Neuronal stem cell (in vitro differentiated cells): ENCODE results near the gene SUN3.

Source experiments
- DNase-seq: peaks from one replicate; pipeline ENCODE4 v3.0.0-alpha.2; 2013; ENCODE audit warnings: low spot score
- H2AFZ ChIP-seq: one replicate; pipeline ENCODE4 v1.6.1; 2013; ENCODE audit warnings: mild to moderate bottlenecking, low read length, inconsistent platforms
- H2AK5ac ChIP-seq: 2 replicates; pipeline ENCODE4 v1.6.1; 2013; ENCODE audit warnings: low read depth, mild to moderate bottlenecking, inconsistent platforms, low read length, moderate library complexity, mixed read lengths
- H2BK120ac ChIP-seq: 2 replicates; pipeline ENCODE4 v1.6.1; 2013; ENCODE audit warnings: low read depth, mild to moderate bottlenecking, inconsistent platforms, low read length, moderate library complexity, mixed read lengths
- H2BK12ac ChIP-seq: one replicate; pipeline ENCODE4 v1.6.1; 2013; ENCODE audit warnings: low read length, inconsistent platforms
- H2BK15ac ChIP-seq: 2 replicates; pipeline ENCODE4 v1.6.1; 2013; ENCODE audit warnings: mild to moderate bottlenecking, low read length, inconsistent platforms, mixed read lengths
- H2BK5ac ChIP-seq: one replicate; pipeline ENCODE4 v1.6.1; 2013; ENCODE audit warnings: inconsistent platforms, mild to moderate bottlenecking, low read length, moderate library complexity
- H3K14ac ChIP-seq: one replicate; pipeline ENCODE4 v1.6.1; 2013; ENCODE audit warnings: low read length, inconsistent platforms
- H3K18ac ChIP-seq: 2 replicates; pipeline ENCODE4 v1.6.1; 2013; ENCODE audit warnings: low read length, inconsistent platforms
- H3K23ac ChIP-seq: 2 replicates; pipeline ENCODE4 v1.6.1; 2013; ENCODE audit warnings: low read depth, mild to moderate bottlenecking, mixed read lengths, low read length, inconsistent platforms; ENCODE audit not compliant: poor library complexity
- H3K27ac ChIP-seq: replicated peaks from 3 replicates; pipeline ENCODE4 v1.5.1; 2013; ENCODE audit warnings: low read length, inconsistent platforms
- H3K27me3 ChIP-seq, 3 experiments: 2 replicates each; pipeline ENCODE4 v1.6.1; 2013; ENCODE audit warnings: low read length in 3 of 3, mild to moderate bottlenecking in 2 of 3, inconsistent platforms in 1 of 3, low read depth in 1 of 3, mixed read lengths in 1 of 3, moderate library complexity in 1 of 3; ENCODE audit not compliant: control insufficient read depth in 3 of 3, insufficient read depth in 3 of 3
- H3K36me3 ChIP-seq, 2 donors: replicated peaks in 1 of 2; 2 replicates each; pipeline ENCODE4 v1.6.1; 2013; ENCODE audit warnings: low read length in 2 of 2; ENCODE audit not compliant: control insufficient read depth in 2 of 2, insufficient read depth in 2 of 2
- H3K4ac ChIP-seq: 2 replicates; pipeline ENCODE4 v1.6.1; 2013; ENCODE audit warnings: inconsistent platforms, mild to moderate bottlenecking, low read length, moderate library complexity
- H3K4me1 ChIP-seq, 2 donors: 1 replicate in 1 of 2; 2 replicates in 1 of 2; pipeline ENCODE4 v1.6.1; 2013; ENCODE audit warnings: low read length in 2 of 2, low read depth in 1 of 2; ENCODE audit not compliant: control insufficient read depth in 2 of 2, insufficient read depth in 1 of 2
- H3K4me2 ChIP-seq: one replicate; pipeline ENCODE4 v1.6.1; 2013; ENCODE audit warnings: mild to moderate bottlenecking, low read length, inconsistent platforms; ENCODE audit not compliant: insufficient read depth, poor library complexity, severe bottlenecking
- H3K4me3 ChIP-seq, 2 donors: 2 replicates each; pipeline ENCODE4 v1.5.1; 2013; ENCODE audit warnings: low read length in 2 of 2, mild to moderate bottlenecking in 2 of 2, inconsistent platforms in 1 of 2, moderate library complexity in 1 of 2
- H3K79me1 ChIP-seq: one replicate; pipeline ENCODE4 v1.6.1; 2013; ENCODE audit warnings: low read depth, mild to moderate bottlenecking, inconsistent platforms, low read length, moderate library complexity
- H3K9ac ChIP-seq: one replicate; pipeline ENCODE4 v1.6.1; 2013; ENCODE audit warnings: mild to moderate bottlenecking, low read depth, low read length, inconsistent platforms; ENCODE audit not compliant: poor library complexity
- H3K9me3 ChIP-seq, 2 donors: replicated peaks in 1 of 2; 2 replicates each; pipeline versions ENCODE3 to v1.6.1; 2013; ENCODE audit warnings: low read length in 2 of 2, mild to moderate bottlenecking in 2 of 2, inconsistent platforms in 1 of 2, low read depth in 1 of 2, mixed read lengths in 1 of 2, moderate library complexity in 1 of 2; ENCODE audit not compliant: control insufficient read depth in 2 of 2, insufficient read depth in 1 of 2
- H4K8ac ChIP-seq: one replicate; pipeline ENCODE4 v1.6.1; 2013; ENCODE audit warnings: low read depth, mild to moderate bottlenecking, inconsistent platforms, low read length, moderate library complexity
- H4K91ac ChIP-seq: one replicate; pipeline ENCODE4 v1.6.1; 2013; ENCODE audit warnings: low read length, low read depth, mild to moderate bottlenecking, inconsistent platforms; ENCODE audit not compliant: poor library complexity
- WGBS, 2 donors: extraction: QIAGEN DNeasy Blood & Tissue Kit; methylation state at CpG; one replicate each; pipeline ENCODE4 v1.1.7; 2013; ENCODE audit warnings: missing lambda C conversion rate in 2 of 2, mixed read lengths in 1 of 2; ENCODE audit not compliant: insufficient read length in 2 of 2, insufficient replicate concordance in 1 of 2; ENCODE audit errors: extremely low coverage in 2 of 2; 5-methylcytosine and 5-hydroxymethylcytosine counted together

The SUN3 gene

DNA sequence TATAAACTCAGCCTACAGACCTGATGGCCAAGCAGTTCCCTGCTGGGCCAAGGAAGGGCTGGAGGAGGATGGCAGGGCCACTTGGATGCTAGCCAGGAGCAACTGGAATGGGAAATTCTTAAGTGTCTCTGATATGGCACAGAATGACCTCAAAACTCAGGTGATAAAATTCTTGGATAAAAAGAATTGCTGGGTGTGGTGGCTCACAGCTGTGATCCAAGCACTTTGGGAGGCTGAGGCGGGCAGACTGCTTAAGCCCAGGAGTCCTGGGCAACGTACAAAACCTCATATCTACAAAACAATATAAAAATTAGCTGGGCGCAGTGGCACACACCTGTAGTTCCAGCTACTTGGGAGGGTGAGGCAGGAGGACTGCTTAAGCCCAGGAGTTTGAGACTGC lies 66.6 kb downstream of the SUN3 start:
- H3K9me3 ChIP-seq, result peaks cover 0 to 6% of the 10 kb centered on the region in 2 donors
- H3K14ac ChIP-seq, result no peak overlapping the region
- no peak overlapping the region for H2BK12ac ChIP-seq
- no peak overlapping the region for H3K18ac ChIP-seq
- no peaks in the 10 kb centered on the region for H3K27me3 ChIP-seq
- no peak overlapping the region for H3K27ac ChIP-seq
- H2BK120ac ChIP-seq, result no peak overlapping the region
- H2AK5ac ChIP-seq, result no peak overlapping the region
- H2BK15ac ChIP-seq, result no peak overlapping the region
- peaks cover 29 to 71% of the 10 kb centered on the region in 2 donors for H3K36me3 ChIP-seq
- no peak overlapping the region for H3K9ac ChIP-seq
- H4K8ac ChIP-seq, result no peak overlapping the region
- H3K4me1 ChIP-seq, result no peaks in the 10 kb centered on the region
- no peaks in the 10 kb centered on the region for H3K79me1 ChIP-seq
- H3K4me3 ChIP-seq, result no peak overlapping the region
- no peak overlapping the region for H3K23ac ChIP-seq
- no peak overlapping the region for H4K91ac ChIP-seq
- no CpG with 5 or more reads among the region's 3 CpGs for WGBS, 2 donors
- no peak overlapping the region for H3K4ac ChIP-seq
- DNase-seq, result no peak
- no peak overlapping the region for H2BK5ac ChIP-seq
- H2AFZ ChIP-seq, result no peak overlapping the region
- H3K4me2 ChIP-seq, result no peak overlapping the region

DNA sequence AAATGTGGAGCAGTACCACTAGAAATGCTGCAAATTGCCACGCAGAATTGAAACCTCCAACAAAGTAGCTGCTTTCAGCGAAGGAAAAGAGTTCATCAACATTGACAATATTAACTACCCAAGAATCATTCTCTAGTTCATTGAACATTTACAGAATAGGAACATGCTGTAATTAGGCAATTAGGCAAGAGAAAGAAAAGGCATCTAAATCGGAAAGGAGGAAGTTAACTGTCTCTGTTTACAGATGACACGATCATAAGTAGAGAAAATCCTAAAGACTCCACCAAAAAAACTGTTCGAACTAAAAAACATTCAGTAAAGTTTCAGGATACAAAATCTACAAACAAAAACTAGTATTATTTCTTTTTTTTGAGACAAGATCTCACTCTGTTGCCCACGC lies 71.8 kb downstream of the SUN3 start:
- H2BK5ac ChIP-seq, result no peak overlapping the region
- H2BK12ac ChIP-seq, result no peak overlapping the region
- no peak overlapping the region for H3K23ac ChIP-seq
- no peaks in the 10 kb centered on the region for H3K27me3 ChIP-seq
- H3K9me3 ChIP-seq, result peaks cover 0 to 6% of the 10 kb centered on the region in 2 donors
- H3K18ac ChIP-seq, result no peak overlapping the region
- no peak overlapping the region for H3K9ac ChIP-seq
- no peak overlapping the region for H3K4me2 ChIP-seq
- peaks cover 12 to 49% of the 10 kb centered on the region in 2 donors for H3K36me3 ChIP-seq
- no peak overlapping the region for H4K8ac ChIP-seq
- H2BK15ac ChIP-seq, result no peak overlapping the region
- no peak overlapping the region for H3K4ac ChIP-seq
- no peaks in the 10 kb centered on the region for H3K79me1 ChIP-seq
- H3K4me1 ChIP-seq, result peaks cover 0 to 2% of the 10 kb centered on the region in 2 donors
- H3K4me3 ChIP-seq, result no peak overlapping the region
- H2AK5ac ChIP-seq, result no peak overlapping the region
- WGBS, 2 donors, result no CpG with 5 or more reads among the region's 6 CpGs
- no peak overlapping the region for H2AFZ ChIP-seq
- DNase-seq, result no peak
- H2BK120ac ChIP-seq, result no peak overlapping the region
- no peak overlapping the region for H3K27ac ChIP-seq
- H3K14ac ChIP-seq, result no peak overlapping the region
- H4K91ac ChIP-seq, result no peak overlapping the region

DNA sequence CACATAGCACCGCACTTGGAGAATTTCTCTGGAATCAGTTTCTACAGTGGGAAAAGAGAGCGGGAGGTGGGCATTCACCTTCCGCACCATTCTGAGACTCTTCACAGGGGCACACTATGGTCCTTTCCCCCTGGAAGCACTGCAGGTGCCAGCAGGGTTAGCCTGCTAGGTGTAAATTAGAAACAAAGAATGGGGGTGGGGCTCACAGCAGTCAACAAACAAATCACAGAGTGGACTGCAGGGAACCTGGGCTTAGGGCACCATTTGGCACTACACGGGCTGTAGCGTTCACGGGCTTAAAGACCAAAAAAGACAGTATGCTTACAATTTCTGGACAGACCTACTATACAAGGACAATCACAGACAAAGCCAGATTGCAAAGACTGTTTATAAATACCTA lies 72.7 kb downstream of the SUN3 start:
- H3K9me3 ChIP-seq, result peaks cover 0 to 6% of the 10 kb centered on the region in 2 donors
- no peak overlapping the region for H2BK120ac ChIP-seq
- H2BK15ac ChIP-seq, result no peak overlapping the region
- no peak overlapping the region for H2BK5ac ChIP-seq
- H3K14ac ChIP-seq, result no peak overlapping the region
- no peak overlapping the region for H3K27ac ChIP-seq
- no peak overlapping the region for H2AK5ac ChIP-seq
- no peak overlapping the region for H2AFZ ChIP-seq
- no peak overlapping the region for H3K4me3 ChIP-seq
- peaks cover 10 to 40% of the 10 kb centered on the region in 2 donors for H3K36me3 ChIP-seq
- DNase-seq, result no peak
- H3K4ac ChIP-seq, result no peak overlapping the region
- H4K8ac ChIP-seq, result no peak overlapping the region
- no peaks in the 10 kb centered on the region for H3K79me1 ChIP-seq
- no peaks in the 10 kb centered on the region for H3K27me3 ChIP-seq
- H3K4me2 ChIP-seq, result no peak overlapping the region
- H3K4me1 ChIP-seq, result peaks cover 0 to 2% of the 10 kb centered on the region in 2 donors
- H3K23ac ChIP-seq, result no peak overlapping the region
- WGBS, 2 donors, result no CpG with 5 or more reads among the region's 6 CpGs
- H4K91ac ChIP-seq, result no peak overlapping the region
- no peak overlapping the region for H2BK12ac ChIP-seq
- H3K9ac ChIP-seq, result no peak overlapping the region
- no peak overlapping the region for H3K18ac ChIP-seq

DNA sequence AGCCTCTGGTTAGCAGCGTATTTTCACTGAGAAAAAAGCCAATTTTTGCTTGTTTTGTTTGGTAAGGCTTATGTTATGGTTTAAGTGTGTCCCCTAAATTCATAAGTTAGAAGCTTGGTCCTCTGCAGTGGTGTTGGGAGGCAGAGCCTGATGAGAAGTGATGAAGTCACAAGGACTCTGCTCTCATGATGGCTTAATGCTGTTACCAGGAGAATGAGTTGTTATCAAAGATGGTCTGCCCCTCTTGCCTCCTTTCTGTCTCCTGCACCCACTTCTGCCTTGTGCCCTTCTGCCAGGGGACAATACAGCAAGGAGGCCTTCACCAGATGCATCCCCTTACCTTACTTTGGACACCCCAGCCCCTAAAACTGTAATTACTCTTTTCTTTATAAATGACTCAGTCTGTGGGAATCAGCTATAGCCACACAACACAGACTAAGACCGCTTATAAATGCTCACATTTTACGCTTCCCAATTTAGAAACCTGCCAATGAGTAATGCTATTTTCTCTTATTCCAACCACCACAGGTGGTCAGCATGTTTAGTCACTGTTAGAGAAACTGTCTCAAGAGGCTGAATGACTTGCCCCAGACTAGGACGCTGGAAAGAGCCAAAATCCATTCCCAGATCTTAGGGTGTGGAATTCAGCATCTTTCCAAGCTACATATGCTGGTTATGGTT lies 74.5 kb downstream of the SUN3 start:
- Histone ChIP-seq H2BK120ac (no peak overlapping the region), H3K27ac (no peak overlapping the region), H4K8ac (no peak overlapping the region)

More for the DNA sequence above, 74.5 kb downstream of the SUN3 start:
- no peak overlapping the region for H2AK5ac ChIP-seq
- H3K27me3 ChIP-seq, result no peaks in the 10 kb centered on the region
- no peak overlapping the region for H4K91ac ChIP-seq
- no peak overlapping the region for H3K14ac ChIP-seq
- H3K4me2 ChIP-seq, result no peak overlapping the region
- WGBS, 2 donors, result no CpG with 5 or more reads among the region's 4 CpGs
- H3K18ac ChIP-seq, result no peak overlapping the region
- no peaks in the 10 kb centered on the region for H3K79me1 ChIP-seq
- H3K23ac ChIP-seq, result no peak overlapping the region
- peaks cover 0 to 4% of the 10 kb centered on the region in 2 donors for H3K4me1 ChIP-seq
- H3K9me3 ChIP-seq, result peaks cover 0 to 4% of the 10 kb centered on the region in 2 donors
- no peak overlapping the region for H2AFZ ChIP-seq
- no peak overlapping the region for H3K9ac ChIP-seq
- no peak overlapping the region for H2BK15ac ChIP-seq
- no peak overlapping the region for H2BK5ac ChIP-seq
- DNase-seq, result no peak
- no peak overlapping the region for H3K4me3 ChIP-seq
- no peak overlapping the region for H2BK12ac ChIP-seq
- peaks cover 10 to 33% of the 10 kb centered on the region in 2 donors for H3K36me3 ChIP-seq
- H3K4ac ChIP-seq, result no peak overlapping the region
